ENCODE measurements around the gene ABL1.

ABL1 gene

GRCh38 chr9:130900701-130901497, 65.8 kb downstream of the ABL1 start:
- no peaks in the 10 kb centered on the region for H3K4me1 ChIP-seq (ENCODE audit: control insufficient read depth, insufficient read depth, low read length)
- no peaks in the 10 kb centered on the region for H3K36me3 ChIP-seq (ENCODE audit: control insufficient read depth in 2 of 2, insufficient read depth in 1 of 2, low read length in 2 of 2)
- no peak overlapping the region for H3K4me3 ChIP-seq (ENCODE audit: low read depth, low read length)
- H3K27ac ChIP-seq (ENCODE audit: extremely low read depth, low read depth, low read length) = no peak overlapping the region
- CTCF ChIA-PET = interaction anchor here (0.7 to 1.2 kb wide), 5 partner anchors 11 to 193 kb away, joined by 3 to 11 read pairs (median 3); no protein-coding TSS in a partner anchor
- no peaks in the 10 kb centered on the region for H3K9me3 ChIP-seq (ENCODE audit: control insufficient read depth, insufficient read depth, low read depth, low read length)
- TF ChIP-seq ZSCAN5A (tag by site-specific recombination; IDR thresholded peaks at IDR 0.05) (no peak), ZNF391 (tag by site-specific recombination; IDR thresholded peaks at IDR 0.05; ENCODE audit: borderline replicate concordance, low read depth) (no peak), ZSCAN30 (tag by site-specific recombination; IDR thresholded peaks at IDR 0.05) (no peak), ZNF548 (tag by site-specific recombination; IDR thresholded peaks at IDR 0.05) (no peak), ZFP37 (tag by site-specific recombination; IDR thresholded peaks at IDR 0.05) (no peak), ZNF677 (tag by site-specific recombination; IDR thresholded peaks at IDR 0.05) (no peak), RBAK (tag by site-specific recombination; IDR thresholded peaks at IDR 0.05) (no peak), ZNF518A (tag by site-specific recombination; conservative IDR thresholded peaks at IDR 0.05; ENCODE audit: low read depth) (no peak), ZNF624 (tag by site-specific recombination; IDR thresholded peaks at IDR 0.05) (no peak), ZBTB26 (tag by site-specific recombination; optimal IDR thresholded peaks at IDR 0.05) (no peak), ZBTB48 (tag by site-specific recombination; IDR thresholded peaks at IDR 0.05) (no peak), ZNF433 (tag by site-specific recombination; IDR thresholded peaks at IDR 0.05; ENCODE audit: low read depth) (no peak)
- POLR2A ChIA-PET = no interaction called here

GRCh38 chr9:130901498-130902203, 66.6 kb downstream of the ABL1 start:
- H3K9me3 ChIP-seq (ENCODE audit: control insufficient read depth, insufficient read depth, low read depth, low read length) = no peaks in the 10 kb centered on the region
- no peaks in the 10 kb centered on the region for H3K36me3 ChIP-seq (ENCODE audit: control insufficient read depth in 2 of 2, insufficient read depth in 1 of 2, low read length in 2 of 2)
- H3K4me3 ChIP-seq (ENCODE audit: low read depth, low read length) = no peak overlapping the region
- POLR2A ChIA-PET = no interaction called here
- H3K4me1 ChIP-seq (ENCODE audit: control insufficient read depth, insufficient read depth, low read length) = no peaks in the 10 kb centered on the region
- CTCF ChIA-PET = interaction anchor here (0.9 kb wide), 1 partner anchor 97 kb away, joined by 4 read pairs; no protein-coding TSS in a partner anchor
- no peak overlapping the region for H3K27ac ChIP-seq (ENCODE audit: extremely low read depth, low read depth, low read length)
- TF ChIP-seq ZNF791 (tag by site-specific recombination; IDR thresholded peaks at IDR 0.05) (no peak), ZNF184 (tag by site-specific recombination; IDR thresholded peaks at IDR 0.05) (no peak), ZNF561 (tag by site-specific recombination; IDR thresholded peaks at IDR 0.05; ENCODE audit: borderline replicate concordance) (no peak), ZNF660 (tag by site-specific recombination; IDR thresholded peaks at IDR 0.05) (no peak), KLF17 (tag by site-specific recombination; IDR thresholded peaks at IDR 0.05) (no peak), ZNF24 (tag by site-specific recombination; IDR thresholded peaks at IDR 0.05) (no peak), ZNF354C (tag by site-specific recombination; IDR thresholded peaks at IDR 0.05; ENCODE audit: borderline replicate concordance, low read depth) (no peak), SP7 (tag by site-specific recombination; IDR thresholded peaks at IDR 0.05) (no peak), ZNF560 (tag by site-specific recombination; IDR thresholded peaks at IDR 0.05; ENCODE audit: borderline replicate concordance) (no peak), ZNF433 (tag by site-specific recombination; IDR thresholded peaks at IDR 0.05; ENCODE audit: low read depth) (no peak), ZBTB17 (tag by site-specific recombination; IDR thresholded peaks at IDR 0.05) (no peak), ZNF549 (tag by site-specific recombination; IDR thresholded peaks at IDR 0.05) (no peak), ZNF140 (tag by site-specific recombination; IDR thresholded peaks at IDR 0.05) (no peak), ZNF843 (tag by site-specific recombination; IDR thresholded peaks at IDR 0.05) (no peak), ZNF664 (tag by site-specific recombination; IDR thresholded peaks at IDR 0.05) (no peak)

Data from HEK293 (cell line).